Measurements from ENCODE around the gene GRK3. TPM values are rescaled to one million over a fixed set of nuclear protein-coding genes. Genes with fewer than 3 reads are reported as not detected.

GRK3 gene
- total and polyA plus RNA-seq, 2 of the 4 experiments (the other 2 are of a cell fraction) = 0.58 to 1.6 TPM

GRCh38 chr22:25777411-25777810 lies 212.9 kb downstream of the GRK3 start:
- no peak overlapping the region for H2AK5ac ChIP-seq (ENCODE audit: low read depth, low read length)
- intact Hi-C loops (cut with micrococcal nuclease) (no loop called here), in situ Hi-C loops (cut with MboI; ENCODE audit: low sequenced_read_pairs) (no loop called here), dilution Hi-C loops (cut with HindIII; ENCODE audit: low sequenced_read_pairs, unreplicated experiment) (no loop called here)
- H2AK9ac ChIP-seq (replicated peaks; ENCODE audit: low read depth, low read length, poor library complexity) = no peak overlapping the region
- no peaks in the 10 kb centered on the region for H4K20me1 ChIP-seq (ENCODE audit: insufficient read depth, low read length)
- WGBS, 2 experiments (ENCODE audit: extremely low coverage in 2 of 2, insufficient read length in 1 of 2) = 69% methylated on average over 4 of the region's 9 CpGs; no CpG with 5 or more reads in 1 of the 2 experiments
- H3K27me3 ChIP-seq (ENCODE audit: control insufficient read depth, insufficient read depth, low read length) = peaks cover 2% of the 10 kb centered on the region; the same call in 1 of the 2 replicates
- H3K79me1 ChIP-seq (ENCODE audit: low read depth in 1 of 2, low read length in 2 of 2) = no peaks in the 10 kb centered on the region
- no peak overlapping the region for H2BK120ac ChIP-seq (ENCODE audit: low read depth, low read length)
- H3K9me1 ChIP-seq (ENCODE audit: insufficient read depth, low read length) = no peaks in the 10 kb centered on the region
- no peak overlapping the region for H3K14ac ChIP-seq (replicated peaks; ENCODE audit: low read depth, low read length)
- H2BK20ac ChIP-seq (ENCODE audit: low read depth, low read length) = no peak overlapping the region
- H2BK5ac ChIP-seq (ENCODE audit: low read depth, low read length, poor library complexity, severe bottlenecking) = no peak overlapping the region
- H3K4ac ChIP-seq (ENCODE audit: low read depth, low read length) = no peak overlapping the region
- H3K18ac ChIP-seq (ENCODE audit: low read depth, low read length) = no peak overlapping the region
- no peak for ATAC-seq (ENCODE audit: low read depth)
- H2BK15ac ChIP-seq (ENCODE audit: low read depth, low read length) = no peak overlapping the region
- H4K8ac ChIP-seq (ENCODE audit: low read depth in 2 of 2, low read length in 2 of 2) = no peak overlapping the region
- no peaks in the 10 kb centered on the region for H3K9me3 ChIP-seq (ENCODE audit: control insufficient read depth, insufficient read depth, low read length)
- H3K9ac ChIP-seq (ENCODE audit: low read depth, low read length) = no peak overlapping the region
- no peaks in the 10 kb centered on the region for H3K4me1 ChIP-seq (ENCODE audit: control insufficient read depth, insufficient read depth, low read length)
- no peak overlapping the region for H3K4me3 ChIP-seq (ENCODE audit: insufficient read depth, low read depth, low read length)
- no peak for DNase-seq
- no peaks in the 10 kb centered on the region for H3K36me3 ChIP-seq (ENCODE audit: control insufficient read depth, insufficient read depth, low read length)
- no TSS peak for BruUV-seq (replicated peaks)
- TF ChIP-seq RAD21 (IDR thresholded peaks at IDR 0.05; ENCODE audit: low read length) = no peak
- POLR2A ChIA-PET (ENCODE audit: unreplicated experiment) = no interaction called here
- no peak overlapping the region for H2AFZ ChIP-seq (replicated peaks; ENCODE audit: low read length, poor library complexity)
- H3K56ac ChIP-seq (ENCODE audit: extremely low read depth, insufficient read depth, low read length) = no peak overlapping the region
- no peak overlapping the region for H3K27ac ChIP-seq (ENCODE audit: insufficient read depth, low read length)
- no peak overlapping the region for H4K5ac ChIP-seq (ENCODE audit: low read depth, low read length)
- no peak overlapping the region for H3K4me2 ChIP-seq (ENCODE audit: low read depth, low read length)
- H4K91ac ChIP-seq (ENCODE audit: insufficient read depth, low read depth, low read length) = no peak overlapping the region
- H3K23ac ChIP-seq (ENCODE audit: low read depth, low read length) = no peak overlapping the region
- CTCF ChIA-PET = no interaction called here

Data from IMR-90 (cell line).